Esophagus muscularis mucosa (tissue), 4 donors: Measurements from ENCODE around the gene MARF1. TPM values are rescaled to one million over a fixed set of nuclear protein-coding genes. Genes with fewer than 3 reads are reported as not detected.
"Not testable (repeated sequence)": the region's sequence is repeated elsewhere in the genome, so short reads cannot be mapped to it uniquely, and the experiment has no call there.

Experiments used
- DNase-seq: peaks from one replicate; pipeline ENCODE4 v3.0.0-alpha.2; 2017; ENCODE audit errors: extremely low spot score
- H3K27ac ChIP-seq, 4 donors: fragments of 200-600 bp; sonication (generic); replicated peaks in 1 of 4; 1 replicate in 3 of 4; 2 replicates in 1 of 4; pipeline ENCODE4 v1.5.1; 2016 to 2019; ENCODE audit warnings: mild to moderate bottlenecking in 1 of 4
- H3K27me3 ChIP-seq, 4 donors: fragments of 200-600 bp; sonication (generic); one replicate each; pipeline versions ENCODE4 v1.5.1 to v1.6.0; 2016 to 2019
- H3K36me3 ChIP-seq, 4 donors: fragments of 200-600 bp; sonication (generic); one replicate each; pipeline ENCODE4 v1.5.1; 2016 to 2019
- H3K4me1 ChIP-seq, 4 donors: fragments of 200-600 bp; sonication (generic); one replicate each; pipeline ENCODE4 v1.5.1; 2016 to 2019
- H3K4me3 ChIP-seq, 4 donors: fragments of 200-600 bp; sonication (generic); 1 replicate in 2 of 4; 2 replicates in 2 of 4; pipeline ENCODE4 v1.5.1; 2016 to 2019; ENCODE audit warnings: mild to moderate bottlenecking in 4 of 4, moderate library complexity in 1 of 4
- H3K9me3 ChIP-seq, 4 donors: fragments of 200-600 bp; sonication (generic); 1 replicate in 3 of 4; 2 replicates in 1 of 4; pipeline ENCODE4 v1.5.1; 2016 to 2019
- EP300 ChIP-seq: sonication (generic); formaldehyde crosslinking; IDR thresholded peaks from one replicate; pipeline ENCODE4 v1.6.1; 2017; ENCODE audit warnings: antibody characterized with exemption
- POLR2A ChIP-seq: fragments of 450-650 bp; IDR thresholded peaks from one replicate; pipeline ENCODE4 v1.6.1; 2017; ENCODE audit warnings: antibody characterized with exemption, moderate library complexity, mild to moderate bottlenecking, low read depth
- POLR2AphosphoS5 ChIP-seq, 2 donors: sonication (generic); formaldehyde crosslinking; IDR thresholded peaks; one replicate each; pipeline ENCODE4 v1.6.1; 2017; ENCODE audit warnings: antibody characterized with exemption in 2 of 2
- WGBS: methylation state at CpG from one replicate; pipeline ENCODE4 v1.1.5; 2018; 5-methylcytosine and 5-hydroxymethylcytosine counted together
- intact Hi-C: fragments of 100-400 bp; cut with DNase I; formaldehyde crosslinking; loops from one replicate; pipeline ENCODE4 v1.15.1; 2023
- total RNA-seq, 4 donors: library from RNA; depleted of rRNA; stranded (reverse); fragments of >200 nt; gene quantifications; one replicate each; pipeline versions ENCODE4 v1.1.0 to v1.2.1, GENCODE V29; 2016
- TF ChIP-seq, protein P1 (sequence below), 3 experiments: fragments of 200-600 bp in 2 of 3; fragments of 450-650 bp in 1 of 3; sonication (generic) in 2 of 3; IDR thresholded peaks; one replicate each; pipeline ENCODE4 v1.5.1; 2017 to 2019; ENCODE audit warnings: antibody characterized with exemption in 3 of 3, mild to moderate bottlenecking in 2 of 3, moderate library complexity in 1 of 3

MARF1 gene
- total RNA-seq, 4 donors from 2014 or later: 36.6 to 57.3 (median 52.0) TPM

DNA sequence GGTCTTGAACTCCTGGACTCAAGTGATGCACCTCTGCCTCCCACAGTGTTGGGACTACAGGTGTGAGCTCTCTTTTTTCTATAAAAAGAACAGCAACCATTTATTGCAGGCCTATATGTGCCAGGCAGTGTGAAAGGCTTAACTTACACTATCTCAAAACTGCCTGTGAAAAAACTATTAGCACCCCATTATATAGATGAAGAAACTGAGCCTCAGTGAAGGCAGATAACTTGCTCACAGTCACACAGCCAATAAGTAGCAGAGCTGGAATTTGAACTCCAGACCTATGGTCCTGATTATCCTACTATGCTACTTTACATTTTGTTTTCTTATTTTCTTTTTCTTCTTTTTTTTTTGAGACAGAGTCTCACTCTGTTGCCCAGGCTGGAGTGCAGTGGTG, 22.2 kb upstream of the MARF1 start:
- Histone ChIP-seq H3K4me1 (peaks cover 0 to 14% (median 11%) of the 10 kb centered on the region in 4 donors), H3K9me3 (no peaks in the 10 kb centered on the region), H3K27me3 (no peaks in the 10 kb centered on the region), H3K4me3 (no peak overlapping the region), H3K27ac (no peak overlapping the region), H3K36me3 (peaks cover 38 to 68% (median 61%) of the 10 kb centered on the region in 4 donors)
- no peak for DNase-seq
- TF ChIP-seq, protein P1, sequence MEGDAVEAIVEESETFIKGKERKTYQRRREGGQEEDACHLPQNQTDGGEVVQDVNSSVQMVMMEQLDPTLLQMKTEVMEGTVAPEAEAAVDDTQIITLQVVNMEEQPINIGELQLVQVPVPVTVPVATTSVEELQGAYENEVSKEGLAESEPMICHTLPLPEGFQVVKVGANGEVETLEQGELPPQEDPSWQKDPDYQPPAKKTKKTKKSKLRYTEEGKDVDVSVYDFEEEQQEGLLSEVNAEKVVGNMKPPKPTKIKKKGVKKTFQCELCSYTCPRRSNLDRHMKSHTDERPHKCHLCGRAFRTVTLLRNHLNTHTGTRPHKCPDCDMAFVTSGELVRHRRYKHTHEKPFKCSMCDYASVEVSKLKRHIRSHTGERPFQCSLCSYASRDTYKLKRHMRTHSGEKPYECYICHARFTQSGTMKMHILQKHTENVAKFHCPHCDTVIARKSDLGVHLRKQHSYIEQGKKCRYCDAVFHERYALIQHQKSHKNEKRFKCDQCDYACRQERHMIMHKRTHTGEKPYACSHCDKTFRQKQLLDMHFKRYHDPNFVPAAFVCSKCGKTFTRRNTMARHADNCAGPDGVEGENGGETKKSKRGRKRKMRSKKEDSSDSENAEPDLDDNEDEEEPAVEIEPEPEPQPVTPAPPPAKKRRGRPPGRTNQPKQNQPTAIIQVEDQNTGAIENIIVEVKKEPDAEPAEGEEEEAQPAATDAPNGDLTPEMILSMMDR (IDR thresholded peaks at IDR 0.05): no peak
- TF ChIP-seq POLR2AphosphoS5 (IDR thresholded peaks at IDR 0.05) (no peak), EP300 (no peak), POLR2A (no peak)
- intact Hi-C loops: no loop called here

DNA sequence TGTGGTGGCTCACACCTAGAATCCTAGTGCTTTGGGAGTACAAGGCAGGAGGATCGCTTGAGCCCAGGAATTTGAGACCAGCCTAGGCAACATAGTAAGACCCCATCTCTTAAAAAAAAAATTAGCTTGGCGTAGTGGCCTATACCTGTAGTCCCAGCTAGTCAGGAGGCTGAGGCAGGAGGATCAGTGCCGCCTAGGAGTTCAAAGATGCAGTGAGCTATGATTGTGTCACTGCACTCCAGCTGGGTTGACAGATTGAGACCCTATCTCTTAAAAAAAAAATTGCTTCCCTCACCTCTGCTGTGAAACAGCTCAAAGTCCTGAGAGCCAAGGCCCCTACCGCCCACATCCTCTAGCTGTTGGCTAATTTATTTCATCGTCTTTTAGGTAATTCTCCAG, 17.2 kb upstream of the MARF1 start:
- intact Hi-C loops: no loop called here
- H3K4me3 ChIP-seq: no peak overlapping the region
- H3K4me1 ChIP-seq: peaks cover 2 to 33% (median 25%) of the 10 kb centered on the region in 4 donors
- TF ChIP-seq POLR2A (no peak), EP300 (no peak), POLR2AphosphoS5 (IDR thresholded peaks at IDR 0.05) (no peak)
- TF ChIP-seq, protein P1 (IDR thresholded peaks at IDR 0.05): no peak
- WGBS: 81% methylated on average over 5 of the region's 5 CpGs
- H3K36me3 ChIP-seq: peaks cover 4 to 23% (median 15%) of the 10 kb centered on the region in 4 donors
- peak overlapping the region; percentile 37 to 63 (median 60) for H3K27ac ChIP-seq
- no peaks in the 10 kb centered on the region for H3K27me3 ChIP-seq
- H3K9me3 ChIP-seq: no peaks in the 10 kb centered on the region
- no peak for DNase-seq

DNA sequence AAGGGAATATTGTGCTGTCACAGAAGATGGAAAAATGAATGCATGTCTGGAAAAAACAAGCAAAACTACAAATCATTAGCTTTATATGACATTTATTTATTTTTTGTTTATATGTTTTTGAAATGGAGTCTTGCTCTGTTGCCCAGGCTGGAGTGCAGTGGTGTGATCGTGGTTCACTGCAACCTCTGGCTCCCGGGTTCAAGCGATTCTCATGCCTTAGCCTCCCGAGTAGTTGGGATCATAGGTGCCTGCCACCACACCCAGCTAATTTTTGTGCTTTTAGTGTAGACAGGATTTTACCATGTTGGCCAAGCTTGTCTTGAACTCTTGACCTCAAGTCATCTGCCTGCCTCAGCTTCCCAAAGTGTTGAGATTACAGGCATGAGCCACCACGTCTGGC, 15.6 kb upstream of the MARF1 start:
- Histone ChIP-seq H3K4me3 (no peak overlapping the region), H3K36me3 (peaks cover 0 to 13% (median 2%) of the 10 kb centered on the region in 4 donors), H3K27me3 (no peaks in the 10 kb centered on the region), H3K9me3 (no peaks in the 10 kb centered on the region), H3K27ac (no peak overlapping the region), H3K4me1 (peaks cover 9 to 50% (median 42%) of the 10 kb centered on the region in 4 donors)
- DNase-seq: no peak
- WGBS: 93% methylated on average over 5 of the region's 5 CpGs
- no peak for TF ChIP-seq EP300
- no peak for TF ChIP-seq POLR2AphosphoS5 (IDR thresholded peaks at IDR 0.05)
- TF ChIP-seq POLR2A: no peak
- TF ChIP-seq, protein P1 (IDR thresholded peaks at IDR 0.05): no peak
- intact Hi-C loops: no loop called here

DNA sequence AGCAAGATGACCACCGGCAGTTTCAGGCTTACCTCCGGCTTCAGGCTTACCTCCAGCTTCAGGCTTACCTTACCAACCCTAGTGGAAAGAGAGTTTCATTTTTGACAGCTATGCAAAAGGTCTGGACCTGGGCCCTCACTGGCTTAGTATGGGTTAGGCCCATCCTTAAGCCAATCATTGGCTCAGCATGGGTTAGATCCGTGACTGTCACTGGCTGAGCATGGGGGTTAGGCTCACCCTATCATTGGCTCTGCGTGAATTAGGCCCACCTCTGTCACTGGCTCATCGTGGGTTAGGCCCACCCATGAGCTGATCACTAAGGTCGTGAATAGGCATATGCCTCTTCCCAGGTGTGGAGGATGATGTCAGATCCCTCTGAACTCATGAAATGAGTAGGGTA, 15.2 kb upstream of the MARF1 start:
- H3K27ac ChIP-seq: no peak overlapping the region
- intact Hi-C loops: no loop called here
- peaks cover 13 to 54% (median 46%) of the 10 kb centered on the region in 4 donors for H3K4me1 ChIP-seq
- no peaks in the 10 kb centered on the region for H3K27me3 ChIP-seq
- WGBS: 86% methylated on average over 6 of the region's 6 CpGs
- DNase-seq: no peak
- no peaks in the 10 kb centered on the region for H3K9me3 ChIP-seq
- TF ChIP-seq EP300 (no peak), POLR2A (no peak), POLR2AphosphoS5 (IDR thresholded peaks at IDR 0.05) (no peak)
- TF ChIP-seq, protein P1 (IDR thresholded peaks at IDR 0.05): no peak
- no peak overlapping the region for H3K4me3 ChIP-seq
- H3K36me3 ChIP-seq: peaks cover 0 to 11% (median under 1%) of the 10 kb centered on the region in 4 donors

DNA sequence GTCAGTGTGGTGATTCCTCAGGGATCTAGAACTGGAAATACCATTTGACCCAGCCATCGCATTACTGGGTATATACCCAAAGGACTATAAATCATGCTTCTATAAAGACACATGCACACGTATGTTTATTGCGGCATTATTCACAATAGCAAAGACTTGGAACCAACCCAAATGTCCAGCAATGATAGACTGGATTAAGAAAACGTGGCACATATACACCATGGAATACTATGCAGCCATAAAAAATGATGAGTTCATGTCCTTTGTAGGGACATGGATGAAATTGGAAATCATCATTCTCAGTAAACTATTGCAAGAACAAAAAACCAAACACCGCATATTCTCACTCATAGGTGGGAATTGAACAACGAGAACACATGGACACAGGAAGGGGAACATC, 12.6 kb upstream of the MARF1 start:
- H3K27me3 ChIP-seq, DNase-seq, H3K36me3 ChIP-seq, H3K27ac ChIP-seq, H3K4me3 ChIP-seq, H3K9me3 ChIP-seq, intact Hi-C loops: not testable (repeated sequence)
- 90% methylated on average over 4 of the region's 6 CpGs for WGBS
- H3K4me1 ChIP-seq: peaks cover 31 to 75% (median 64%) of the 10 kb centered on the region in 4 donors
